Inferior parietal cortex (tissue), 1 donor: ENCODE measurements around the gene FBN1.

Source experiments
- DNase-seq: peaks from one replicate; pipeline ENCODE4 v3.0.0-alpha.2; 2016; ENCODE audit errors: extremely low spot score

The FBN1 gene

DNA sequence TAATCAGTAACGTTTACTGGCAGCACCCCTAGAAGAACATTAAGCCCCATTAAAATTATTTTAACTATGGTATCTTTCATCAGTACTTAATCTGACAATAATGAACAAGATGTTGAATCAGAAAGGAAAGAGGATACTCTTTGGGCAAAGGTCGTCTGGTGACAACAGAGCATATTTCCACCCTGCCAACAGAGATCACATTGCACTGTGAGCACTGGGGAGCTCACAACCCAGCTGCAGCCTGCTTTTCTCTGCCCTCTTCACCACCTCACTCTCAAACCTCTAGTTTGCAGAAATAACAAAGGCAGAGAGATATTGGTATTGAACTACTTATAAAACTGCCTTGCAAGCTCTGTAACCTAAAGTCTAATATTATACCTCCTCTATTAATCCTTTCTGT lies 130.0 kb downstream of the FBN1 start:
- no peak for DNase-seq

DNA sequence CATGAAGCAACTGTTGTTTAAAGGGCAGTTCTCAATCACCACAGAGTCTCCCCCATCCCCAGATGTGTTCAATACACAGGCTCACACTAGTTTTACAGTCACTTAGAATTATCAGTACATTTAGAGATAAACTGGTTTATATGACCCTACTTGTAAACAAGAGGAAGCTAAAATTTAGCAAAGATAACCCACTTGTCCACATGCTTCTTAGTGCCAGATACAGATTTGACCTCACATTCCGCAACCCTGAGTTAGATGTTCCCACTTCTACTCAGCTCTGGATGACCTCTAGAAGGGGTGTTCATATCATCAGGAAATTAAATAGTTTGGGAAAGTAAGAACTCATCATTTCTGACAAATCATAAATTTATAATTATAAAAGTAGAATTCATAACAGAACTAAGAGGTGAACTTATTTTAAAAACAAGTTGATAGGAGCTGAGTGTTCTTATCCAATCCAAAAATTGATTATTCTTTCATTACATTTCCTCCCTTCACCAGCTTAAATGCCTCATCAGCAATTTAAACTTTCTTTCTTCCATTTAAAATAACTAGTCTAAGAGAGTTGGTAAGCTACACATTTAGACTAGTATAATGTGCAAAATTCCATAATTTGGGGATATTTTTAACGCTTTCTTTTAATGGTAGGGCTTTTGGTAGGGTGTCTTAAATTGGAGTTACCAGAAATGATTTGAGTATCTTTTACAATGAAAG lies 131.2 kb downstream of the FBN1 start:
- no peak for DNase-seq

DNA sequence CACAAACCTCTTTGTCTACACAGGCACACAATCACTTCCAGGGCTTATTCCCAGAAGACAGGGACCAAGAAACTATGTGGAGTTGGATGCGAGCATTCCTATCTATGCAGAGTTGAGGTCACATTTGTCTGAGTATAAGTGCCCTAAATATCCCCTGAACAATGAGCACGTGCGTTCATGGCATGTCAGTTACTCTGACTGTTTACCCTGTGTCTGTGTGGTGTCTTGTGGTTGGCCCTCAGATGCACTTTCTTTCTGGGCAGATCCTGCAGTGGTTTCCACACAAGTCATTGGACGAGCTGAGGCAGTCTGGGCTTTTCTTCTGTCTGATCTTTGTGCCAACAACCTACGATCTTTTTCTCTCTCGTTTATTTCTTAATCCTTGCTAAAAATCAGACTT lies 134.5 kb downstream of the FBN1 start:
- no peak for DNase-seq

DNA sequence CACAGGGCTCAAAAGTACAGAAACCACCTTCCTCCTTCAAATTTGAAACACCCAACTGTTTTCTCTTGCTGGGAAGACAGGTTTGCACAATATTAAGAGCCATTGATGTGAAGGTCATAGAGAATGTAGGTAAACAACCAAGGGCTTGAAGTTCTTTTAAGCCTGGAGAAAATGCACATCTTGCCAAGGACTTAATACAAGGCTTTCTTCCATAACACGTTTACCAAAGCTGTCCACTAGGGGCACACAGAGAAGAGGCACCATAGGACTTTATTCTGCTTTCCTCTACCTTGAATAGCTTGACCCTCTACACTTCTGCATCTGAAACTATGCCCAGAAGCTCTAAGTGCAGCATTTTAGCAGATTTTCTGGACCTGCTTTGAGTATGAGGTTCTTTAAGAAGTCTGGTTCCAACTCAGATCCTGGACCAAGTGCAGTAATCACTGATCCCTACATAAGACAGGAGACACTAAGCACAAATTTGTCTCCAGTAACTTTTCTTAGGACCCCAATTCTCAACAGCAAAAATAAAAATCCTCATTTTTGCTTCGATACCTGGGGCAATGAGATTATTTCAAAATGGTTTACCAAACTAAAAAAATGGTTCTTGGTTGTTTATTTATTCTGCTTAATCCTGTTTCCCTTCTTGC lies 138.0 kb downstream of the FBN1 start:
- DNase-seq: peak; percentile 60

DNA sequence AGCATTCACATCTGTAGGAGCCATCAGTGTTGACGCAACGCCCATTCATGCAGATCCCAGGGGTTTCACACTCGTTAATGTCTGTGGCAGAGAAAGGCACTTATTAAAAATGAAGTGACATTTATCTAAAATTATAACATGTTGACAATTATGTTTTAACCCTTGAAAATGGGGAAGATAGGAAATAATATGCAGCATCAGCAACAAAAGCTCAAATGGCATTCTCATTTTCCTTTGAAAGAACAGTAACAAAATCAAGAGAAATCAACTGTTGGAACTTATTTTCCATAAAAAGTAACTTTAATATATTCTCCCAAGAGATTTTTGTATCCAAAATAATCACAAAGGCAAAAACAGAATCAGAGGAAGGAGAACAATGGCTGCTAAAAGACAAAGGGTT lies 140.4 kb downstream of the FBN1 start:
- no peak for DNase-seq

DNA sequence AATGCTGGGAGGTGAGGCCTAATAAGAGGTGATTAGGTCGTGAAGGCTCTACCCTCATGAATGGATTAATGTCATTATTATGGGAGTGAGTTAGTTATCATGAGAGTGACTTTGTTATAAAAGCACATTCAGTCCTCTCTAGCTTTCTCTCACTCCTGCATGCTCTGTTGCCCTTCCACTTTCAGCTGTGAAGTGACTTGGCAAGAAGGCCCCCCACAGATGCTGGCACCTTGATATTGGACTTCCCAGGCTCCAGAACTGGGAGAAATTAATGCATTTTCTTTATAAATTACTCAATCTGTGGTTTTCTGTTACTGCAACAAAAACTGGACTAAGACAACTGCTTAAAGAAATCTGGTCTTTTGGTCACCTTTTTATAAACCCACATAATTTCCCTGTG lies 144.3 kb downstream of the FBN1 start:
- no peak for DNase-seq

DNA sequence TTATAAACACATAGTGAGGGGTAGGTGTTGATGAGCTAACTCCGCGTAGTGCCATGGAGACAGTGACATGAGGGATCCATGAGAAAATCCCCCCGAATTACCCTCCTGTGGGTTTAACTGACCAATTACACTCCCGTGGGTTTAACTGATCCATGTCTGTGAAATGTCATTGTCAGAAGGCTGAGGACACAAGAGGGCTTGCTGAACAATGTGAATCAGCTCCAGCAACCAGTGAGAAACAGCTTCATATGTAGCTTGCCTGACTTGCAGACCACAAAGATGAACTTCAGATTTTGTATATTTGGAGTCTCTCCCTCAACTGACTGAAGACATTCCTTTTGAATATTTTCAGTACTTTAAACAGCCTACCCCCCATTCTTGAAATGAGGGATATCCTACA lies 144.9 kb downstream of the FBN1 start:
- no peak for DNase-seq

DNA sequence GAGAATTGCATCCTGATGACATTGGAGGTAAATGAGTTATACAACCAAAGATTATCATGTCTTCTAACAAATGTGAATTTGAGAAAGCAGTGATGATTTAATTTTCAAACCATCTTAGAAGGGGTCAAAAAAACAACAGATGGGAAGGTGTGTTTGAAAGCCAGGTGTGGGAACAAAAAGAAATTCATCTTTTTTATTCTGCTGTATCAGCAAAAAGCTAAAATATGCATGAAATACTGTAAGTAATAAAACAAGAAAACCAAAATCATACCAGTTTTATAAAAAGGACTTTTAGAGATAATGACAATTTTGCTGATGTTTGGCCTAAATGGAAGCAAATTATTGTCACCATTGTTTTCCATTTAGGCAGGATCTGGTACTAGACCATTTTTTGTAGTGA lies 145.5 kb downstream of the FBN1 start:
- DNase-seq: no peak

DNA sequence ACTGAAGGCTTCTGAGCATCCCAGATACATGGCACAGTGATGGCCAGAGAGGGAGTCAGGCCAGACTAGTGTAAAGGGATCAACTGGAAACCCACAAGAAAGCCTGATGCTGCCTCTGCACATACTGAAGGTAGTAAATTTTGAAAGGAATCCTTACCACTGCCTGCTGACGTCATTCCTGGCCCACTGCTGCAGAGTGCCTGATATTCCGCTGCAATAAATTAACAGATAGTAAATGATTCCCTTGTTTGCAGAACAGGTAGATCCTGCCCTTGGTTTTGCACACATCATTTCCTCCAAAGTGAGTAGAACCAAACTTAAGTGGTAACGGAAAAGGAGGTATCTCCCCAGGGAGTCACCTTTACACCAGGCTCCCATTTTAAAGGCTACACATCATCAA lies 146.7 kb downstream of the FBN1 start:
- no peak for DNase-seq

DNA sequence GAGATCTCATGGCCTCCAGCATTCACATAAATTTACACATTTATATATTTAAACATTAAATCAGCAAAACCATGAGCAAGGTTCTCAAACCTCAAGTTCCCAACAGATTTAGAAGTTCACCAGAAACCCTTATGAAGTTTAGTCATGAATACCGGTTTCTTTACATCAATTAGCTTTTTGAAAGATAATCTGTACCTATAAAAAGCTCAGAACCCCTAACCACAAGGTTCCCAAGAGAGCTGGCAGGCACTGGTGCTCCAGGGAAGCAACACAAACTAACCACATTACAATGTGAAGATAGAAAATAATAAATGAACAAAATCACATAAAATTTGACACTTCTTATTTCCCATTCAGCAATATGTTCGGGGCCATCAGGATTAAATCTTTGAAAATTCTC lies 150.9 kb downstream of the FBN1 start:
- DNase-seq: no peak

DNA sequence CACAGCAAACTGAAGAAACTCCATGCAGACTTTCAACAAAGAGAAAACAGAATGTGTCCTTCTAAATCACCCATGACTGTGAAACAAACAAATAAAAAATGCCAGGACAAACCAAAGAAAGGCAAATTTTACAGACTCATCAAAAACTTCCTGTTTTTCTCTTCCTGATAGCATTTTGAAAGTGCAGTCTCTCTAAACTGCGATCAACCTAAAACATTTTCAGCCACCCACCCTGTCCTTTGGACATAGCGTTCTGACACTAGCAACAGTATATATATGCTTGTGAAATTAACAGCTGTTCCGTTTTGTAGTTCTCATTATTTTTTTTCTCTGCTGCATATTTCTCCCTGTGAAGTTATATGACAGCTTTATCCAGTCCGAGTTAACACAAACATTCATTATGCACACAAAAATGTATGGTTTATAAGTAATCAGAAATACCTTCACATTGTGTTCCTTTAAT lies 151.7 kb downstream of the FBN1 start:
- DNase-seq: peak; percentile 18

DNA sequence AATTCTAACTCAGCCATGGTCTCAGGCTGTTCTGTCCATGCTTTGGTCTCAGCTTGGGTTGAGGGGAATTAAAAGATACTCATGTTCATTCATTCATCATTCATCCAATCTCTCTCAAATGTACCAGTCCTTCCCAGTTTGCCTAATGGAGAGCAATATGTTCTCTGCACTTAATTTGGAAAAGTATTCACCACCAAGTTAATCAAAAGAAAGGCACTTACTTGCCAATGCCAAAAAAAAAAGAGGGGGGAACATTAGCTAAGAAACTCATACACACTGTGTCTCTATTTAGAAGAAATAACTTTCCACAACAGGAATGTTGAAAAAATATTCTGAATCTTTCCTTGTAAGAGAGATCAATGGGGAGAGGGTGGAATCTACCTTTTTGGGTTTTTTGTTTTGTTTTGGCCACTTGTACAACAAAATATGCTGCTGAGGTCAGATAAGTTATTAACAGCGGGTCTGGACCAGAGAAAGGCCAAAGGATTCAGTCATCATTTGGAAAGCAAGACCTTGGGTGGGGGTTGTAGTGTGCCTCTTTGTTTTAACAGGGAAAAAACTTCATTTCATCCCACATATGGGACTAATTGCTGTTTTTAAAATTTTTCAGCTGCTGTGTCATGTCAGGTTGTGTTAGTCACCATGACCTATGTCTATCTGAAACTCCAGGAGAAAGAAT lies 152.3 kb downstream of the FBN1 start:
- DNase-seq: no peak

DNA sequence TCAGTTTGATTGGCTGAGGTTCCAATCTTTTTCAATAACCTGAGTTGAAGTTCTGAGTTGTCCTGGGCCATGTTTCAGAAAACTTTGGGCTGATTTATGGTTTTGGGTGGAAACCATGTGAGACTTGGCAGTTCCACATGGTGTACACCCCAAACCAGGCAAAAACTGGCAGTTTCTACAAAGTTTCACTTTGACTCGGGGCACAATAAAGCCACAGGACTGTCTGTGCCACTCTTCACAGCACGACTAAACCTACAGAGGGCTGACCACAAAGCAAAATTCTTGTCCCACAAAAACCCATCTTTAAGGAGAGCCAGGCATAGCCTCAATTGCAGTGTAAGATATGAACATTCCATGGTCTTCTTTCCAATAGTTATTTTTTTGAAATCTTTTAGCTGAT lies 159.3 kb downstream of the FBN1 start:
- DNase-seq: no peak

DNA sequence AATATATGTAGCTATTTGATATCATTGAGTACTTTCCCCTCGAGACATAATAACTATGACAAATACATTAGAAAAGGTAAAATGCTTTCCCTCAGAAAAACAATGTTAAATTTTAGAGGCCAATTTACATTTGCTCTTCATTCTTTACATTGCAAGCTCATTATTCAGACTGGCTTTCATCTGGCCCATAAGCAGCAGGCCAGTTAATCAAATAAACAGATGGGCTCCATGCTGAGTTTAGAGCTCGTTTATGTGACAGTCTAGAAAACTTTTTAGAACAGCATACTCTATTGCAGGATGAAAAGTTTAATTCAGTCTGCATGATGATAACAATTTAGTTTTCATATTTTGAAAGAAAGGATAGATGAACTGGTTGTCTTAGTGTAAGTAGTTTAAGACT lies 163.7 kb downstream of the FBN1 start:
- DNase-seq: no peak

DNA sequence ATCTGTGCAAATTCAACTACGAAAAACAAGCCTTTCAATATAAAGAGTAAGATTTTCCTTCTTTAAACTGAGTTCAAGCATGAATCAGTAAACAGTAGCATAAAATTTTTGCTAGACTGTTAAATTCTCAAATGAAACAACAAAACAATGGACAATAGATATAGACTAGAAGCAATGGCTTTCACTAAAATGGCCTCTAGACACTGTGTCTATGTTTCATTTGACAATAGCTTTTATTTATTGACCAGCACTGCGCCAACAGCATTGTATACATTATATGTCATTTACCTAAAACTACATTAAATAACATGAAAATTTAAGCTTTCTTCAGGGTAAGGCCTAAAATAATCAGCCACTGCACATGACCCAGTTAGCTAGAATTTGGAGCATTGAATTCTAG lies 165.8 kb downstream of the FBN1 start:
- peak; percentile 10 for DNase-seq

DNA sequence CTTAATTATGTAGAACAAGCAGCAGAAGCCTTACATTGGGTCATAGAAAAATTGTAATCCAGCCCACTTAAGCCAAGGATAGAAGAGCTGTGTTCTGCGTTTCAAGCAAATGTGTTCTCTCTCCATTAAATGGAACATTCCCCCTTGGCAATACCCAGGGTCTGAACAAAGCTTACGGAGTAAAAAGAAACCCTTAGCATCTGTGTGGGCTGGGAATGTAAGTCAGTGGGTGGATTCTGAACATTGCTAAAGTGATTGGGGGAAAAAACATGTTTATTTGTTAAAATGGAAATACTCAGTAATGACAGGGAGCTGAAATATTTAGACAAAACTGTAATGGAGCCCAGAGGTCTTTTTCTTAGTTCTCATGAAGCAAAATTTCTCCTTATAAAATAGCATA lies 166.9 kb downstream of the FBN1 start:
- peak; percentile 6 for DNase-seq

DNA sequence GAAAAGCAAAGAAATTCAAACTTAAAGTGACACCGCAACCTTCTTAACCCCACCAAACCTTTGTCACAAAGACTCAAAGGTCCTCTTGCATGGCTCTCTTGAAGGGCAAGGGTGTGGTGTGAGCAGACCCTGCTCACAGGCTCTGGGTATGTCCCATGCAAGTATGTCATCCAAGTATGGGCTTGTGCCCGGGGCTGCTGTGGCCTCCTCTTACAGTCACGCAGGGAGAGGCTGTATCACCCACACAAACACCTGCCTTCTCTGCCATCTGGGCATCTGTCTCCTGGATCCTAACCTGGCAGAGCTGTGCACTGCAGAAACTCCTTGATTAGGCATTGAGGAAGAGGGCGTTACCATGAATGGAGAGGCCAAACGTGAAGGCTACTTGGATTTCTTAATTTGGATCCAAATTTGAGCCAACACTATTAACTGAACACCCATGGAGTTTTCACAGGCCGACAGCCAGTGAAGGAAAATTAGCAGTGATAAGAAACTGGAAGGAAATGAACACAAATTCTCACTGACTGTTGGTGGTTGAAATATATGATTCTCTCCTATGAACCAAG lies 167.6 kb downstream of the FBN1 start:
- peak; percentile 20 for DNase-seq

DNA sequence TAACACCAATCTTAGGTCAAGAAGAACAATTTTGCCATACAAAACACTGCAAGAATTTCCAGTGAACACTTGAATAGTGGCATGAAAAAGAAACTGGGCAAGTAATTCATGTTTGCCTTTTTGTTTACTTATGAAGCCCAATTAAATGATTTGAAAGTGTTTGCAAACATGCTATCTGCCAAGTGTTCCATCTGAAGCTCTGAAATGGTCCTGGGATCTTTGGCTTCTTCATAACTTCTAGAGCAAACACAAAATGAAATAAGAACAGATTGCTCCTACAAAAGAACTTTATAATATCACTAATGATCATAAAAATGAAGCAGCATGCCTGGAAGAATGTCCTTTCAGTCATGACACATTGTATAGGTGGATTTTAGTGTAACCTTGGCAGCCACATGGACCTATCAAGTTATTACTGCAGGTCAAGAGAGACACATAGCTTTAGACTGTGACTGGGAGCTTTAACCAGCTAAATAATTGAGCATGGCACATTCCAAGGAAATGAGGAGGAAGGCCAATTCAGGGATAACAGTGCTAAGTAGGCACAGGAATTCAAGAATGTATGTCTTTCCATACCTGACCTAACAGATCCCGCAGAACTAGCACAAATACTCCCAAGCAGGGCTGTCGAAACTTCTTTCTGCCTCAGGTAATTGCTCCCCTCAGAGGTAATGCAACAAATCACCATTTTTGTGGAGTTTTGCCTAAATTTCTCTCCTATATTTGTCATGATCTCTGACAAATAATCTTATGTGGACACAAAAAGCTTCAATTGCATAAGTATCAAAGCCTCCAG lies 169.7 kb downstream of the FBN1 start:
- no peak for DNase-seq

DNA sequence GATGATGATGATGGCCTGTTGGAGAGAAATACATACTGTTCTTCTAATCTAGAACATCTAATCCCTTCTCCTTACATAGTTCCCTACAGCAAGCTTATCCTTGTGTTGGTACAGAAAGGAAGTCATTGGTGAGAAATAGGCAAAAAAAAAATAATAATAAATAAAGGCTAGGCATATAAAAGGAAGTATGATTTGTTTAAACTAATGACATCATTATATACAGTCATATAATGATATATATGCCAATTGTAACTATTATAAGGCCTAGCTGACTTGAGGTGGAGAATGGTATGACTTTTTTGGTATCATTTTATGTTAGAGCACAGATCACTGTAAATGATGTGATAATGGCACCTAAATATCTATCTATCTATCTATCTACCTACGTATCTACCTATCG lies 171.8 kb downstream of the FBN1 start:
- DNase-seq: no peak

DNA sequence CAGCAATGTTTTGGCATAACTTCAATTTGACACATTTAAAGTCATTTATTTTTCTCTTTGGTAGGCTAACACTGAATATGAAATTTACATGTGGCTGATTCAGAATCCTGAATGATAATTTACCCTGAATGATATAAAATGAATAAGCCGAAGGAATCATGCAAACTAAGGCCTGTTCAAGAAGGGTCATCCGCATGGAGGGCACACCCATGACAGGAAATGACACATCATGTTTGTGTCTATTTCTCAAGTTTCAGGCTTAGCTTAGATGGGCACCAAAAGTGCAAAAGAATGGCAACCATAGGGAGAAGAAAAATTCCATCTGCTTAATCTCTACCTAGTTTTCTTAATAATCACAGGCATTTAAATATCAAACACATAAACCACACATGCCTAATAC lies 172.8 kb downstream of the FBN1 start:
- DNase-seq: no peak

DNA sequence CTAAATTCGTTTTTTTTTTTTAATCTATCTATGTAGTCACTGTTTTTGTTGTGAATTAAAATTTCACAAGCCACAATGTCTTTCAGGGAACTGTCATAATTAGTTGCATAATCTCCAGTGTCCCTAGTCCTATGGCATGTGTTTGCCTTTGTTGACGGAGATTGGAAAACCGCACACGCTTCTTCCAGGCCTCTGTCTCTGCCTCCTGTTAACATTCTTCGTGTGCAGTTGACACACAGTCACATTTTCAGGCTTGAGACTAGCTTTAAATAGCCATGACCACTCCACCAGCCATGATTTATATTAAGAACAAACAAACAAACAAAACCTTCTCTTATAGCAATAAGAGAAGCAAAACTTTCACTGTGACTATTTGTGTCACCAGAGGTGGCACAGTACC lies 174.4 kb downstream of the FBN1 start:
- no peak for DNase-seq

DNA sequence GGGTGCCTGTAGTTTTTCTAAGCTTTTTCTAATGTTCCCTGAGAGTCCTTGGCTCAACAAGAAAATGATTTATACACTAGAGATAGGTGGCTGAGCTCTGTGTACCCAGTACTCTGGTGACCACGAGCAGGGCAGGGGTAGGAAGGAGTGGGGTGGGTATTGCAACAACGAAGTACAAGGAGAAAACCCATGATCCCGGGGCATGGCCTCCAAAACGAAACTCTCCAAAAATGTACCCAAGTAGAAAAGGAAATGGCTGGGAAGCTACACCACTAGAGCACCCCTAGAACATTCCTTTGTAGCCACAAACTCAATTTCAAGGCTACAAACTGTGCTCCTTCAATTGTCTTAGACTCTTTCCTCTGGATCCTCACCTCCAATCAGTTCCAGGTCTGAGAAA lies 175.4 kb downstream of the FBN1 start:
- no peak for DNase-seq
